Lung (tissue), 4 donors: ENCODE measurements around the gene USP17L28. TPM values are rescaled to one million over a fixed set of nuclear protein-coding genes. Genes with fewer than 3 reads are reported as not detected.

Source experiments
- polyA plus RNA-seq, 2 donors: library from polyadenylated mRNA; stranded (reverse); fragments of 200-250 nt; gene quantifications; one replicate each; pipeline ENCODE4 v1.2.1, GENCODE V29; 2013
- total RNA-seq, 2 donors: library from RNA; depleted of rRNA in 1 of 2; stranded (reverse); fragments of >200 nt in 1 of 2; gene quantifications; one replicate each; pipeline ENCODE4 v1.2.1, GENCODE V29; 2014 to 2021
- donor health status: Bipolar disorder and iron deficiency.
- donor health status: healthy.
- donor health status: DM: yes; HTN: yes; CAD: no.

The USP17L28 gene
- total and polyA plus RNA-seq, 4 donors, result not detected

Other genes with a start within 250 kb of the USP17L28 start
- not detected for gene FAM90A26, start 178.5 kb upstream of the USP17L28 start, total RNA-seq
- gene FAM90A26, start 178.5 kb upstream of the USP17L28 start, polyA plus RNA-seq, result not detected
- gene USP17L10, start 138.2 kb upstream of the USP17L28 start, total RNA-seq, result not detected
- not detected for gene USP17L10, start 138.2 kb upstream of the USP17L28 start, polyA plus RNA-seq
- not detected for gene USP17L11, start 133.5 kb upstream of the USP17L28 start, total RNA-seq
- not detected for gene USP17L11, start 133.5 kb upstream of the USP17L28 start, polyA plus RNA-seq
- gene USP17L12, start 128.7 kb upstream of the USP17L28 start, total RNA-seq, result not detected
- gene USP17L12, start 128.7 kb upstream of the USP17L28 start, polyA plus RNA-seq, result not detected
- gene USP17L13, start 124.0 kb upstream of the USP17L28 start, total RNA-seq, result not detected
- gene USP17L13, start 124.0 kb upstream of the USP17L28 start, polyA plus RNA-seq, result not detected
- gene USP17L15, start 114.5 kb upstream of the USP17L28 start, total RNA-seq, result not detected
- not detected for gene USP17L15, start 114.5 kb upstream of the USP17L28 start, polyA plus RNA-seq
- not detected for gene USP17L17, start 105.0 kb upstream of the USP17L28 start, total RNA-seq
- gene USP17L17, start 105.0 kb upstream of the USP17L28 start, polyA plus RNA-seq, result not detected
- not detected for gene USP17L18, start 100.3 kb upstream of the USP17L28 start, total RNA-seq
- not detected for gene USP17L18, start 100.3 kb upstream of the USP17L28 start, polyA plus RNA-seq
- gene USP17L19, start 95.5 kb upstream of the USP17L28 start, total RNA-seq, result not detected
- not detected for gene USP17L19, start 95.5 kb upstream of the USP17L28 start, polyA plus RNA-seq
- not detected for gene USP17L20, start 90.8 kb upstream of the USP17L28 start, total RNA-seq
- gene USP17L20, start 90.8 kb upstream of the USP17L28 start, polyA plus RNA-seq, result not detected
- gene USP17L21, start 86.0 kb upstream of the USP17L28 start, total RNA-seq, result not detected
- gene USP17L21, start 86.0 kb upstream of the USP17L28 start, polyA plus RNA-seq, result not detected
- not detected for gene USP17L22, start 81.3 kb upstream of the USP17L28 start, total RNA-seq
- not detected for gene USP17L22, start 81.3 kb upstream of the USP17L28 start, polyA plus RNA-seq
- not detected for gene USP17L24, start 23.7 kb upstream of the USP17L28 start, total RNA-seq
- gene USP17L24, start 23.7 kb upstream of the USP17L28 start, polyA plus RNA-seq, result not detected
- gene USP17L25, start 19.0 kb upstream of the USP17L28 start, total RNA-seq, result not detected
- gene USP17L25, start 19.0 kb upstream of the USP17L28 start, polyA plus RNA-seq, result not detected
- gene USP17L26, start 14.2 kb upstream of the USP17L28 start, total RNA-seq, result not detected
- gene USP17L26, start 14.2 kb upstream of the USP17L28 start, polyA plus RNA-seq, result not detected
- not detected for gene USP17L5, start 9.5 kb upstream of the USP17L28 start, total RNA-seq
- gene USP17L5, start 9.5 kb upstream of the USP17L28 start, polyA plus RNA-seq, result not detected
- not detected for gene USP17L27, start 4.7 kb upstream of the USP17L28 start, total RNA-seq
- gene USP17L27, start 4.7 kb upstream of the USP17L28 start, polyA plus RNA-seq, result not detected
- not detected for gene USP17L29, start 4.7 kb downstream of the USP17L28 start, total RNA-seq
- not detected for gene USP17L29, start 4.7 kb downstream of the USP17L28 start, polyA plus RNA-seq
- not detected for gene USP17L30, start 14.2 kb downstream of the USP17L28 start, total RNA-seq
- not detected for gene USP17L30, start 14.2 kb downstream of the USP17L28 start, polyA plus RNA-seq
- gene DEFB131A, start 95.5 kb downstream of the USP17L28 start, total RNA-seq, result not detected
- gene DEFB131A, start 95.5 kb downstream of the USP17L28 start, polyA plus RNA-seq, result not detected